GM12878 (cell line): ENCODE results near the gene MYLIP. TPM values are rescaled to one million over a fixed set of nuclear protein-coding genes. Genes with fewer than 3 reads are reported as not detected.

Source experiments
- CREM ChIP-seq: IDR thresholded peaks from 2 replicates; pipeline ENCODE4 v1.6.1; 2014; ENCODE audit warnings: antibody characterized with exemption, low read depth
- E4F1 ChIP-seq: fragments of 450-650 bp; IDR thresholded peaks from 2 replicates; pipeline ENCODE4 v1.6.1; 2018; ENCODE audit warnings: borderline replicate concordance, mild to moderate bottlenecking; ENCODE audit not compliant: partially characterized antibody
- HDAC6 ChIP-seq: fragments of 200-600 bp; sonication (generic); IDR thresholded peaks from one replicate; pipeline ENCODE4 v1.8.0; 2017; ENCODE audit warnings: antibody characterized with exemption; ENCODE audit not compliant: unreplicated experiment
- JUNB ChIP-seq: IDR thresholded peaks from 2 replicates; pipeline ENCODE4 v1.6.1; 2016; ENCODE audit warnings: antibody characterized with exemption, mild to moderate bottlenecking
- LARP7 ChIP-seq: fragments of 450-650 bp; IDR thresholded peaks from 2 replicates; pipeline ENCODE4 v1.6.1; 2017; ENCODE audit warnings: mild to moderate bottlenecking
- MEF2B ChIP-seq: fragments of 450-650 bp; IDR thresholded peaks from 2 replicates; pipeline ENCODE4 v1.6.1; 2018; ENCODE audit warnings: mild to moderate bottlenecking, moderate library complexity; ENCODE audit not compliant: partially characterized antibody, poor library complexity, severe bottlenecking
- MTA3 ChIP-seq: IDR thresholded peaks from 2 replicates; pipeline ENCODE4 v1.6.1; 2012; ENCODE audit warnings: low read length, inconsistent platforms, borderline replicate concordance
- NFYB ChIP-seq: IDR thresholded peaks from 2 replicates; pipeline ENCODE4 v1.6.1; 2011; ENCODE audit warnings: low read depth, mild to moderate bottlenecking, low read length, improper control_type of control experiment, moderate library complexity; ENCODE audit not compliant: insufficient read depth
- POLR2A ChIP-seq: IDR thresholded peaks from 2 replicates; pipeline ENCODE4 v1.6.1; 2011; ENCODE audit warnings: low read depth, mild to moderate bottlenecking, low read length
- POU2F2 ChIP-seq: IDR thresholded peaks from 3 replicates; pipeline ENCODE4 v1.6.1; 2011; ENCODE audit warnings: low read depth, mild to moderate bottlenecking, low read length, borderline replicate concordance
- RBBP5 ChIP-seq: fragments of 200-600 bp; sonication (generic); conservative IDR thresholded peaks from 2 replicates; pipeline ENCODE4 v1.6.1; 2016
- RELA ChIP-seq: fragments of 450-650 bp; IDR thresholded peaks from 2 replicates; pipeline ENCODE4 v1.8.0; 2014; ENCODE audit warnings: borderline replicate concordance; ENCODE audit not compliant: partially characterized antibody
- TCF12 ChIP-seq: IDR thresholded peaks from 2 replicates; pipeline ENCODE4 v1.6.1; 2011; ENCODE audit warnings: low read depth, mild to moderate bottlenecking, low read length
- USF2 ChIP-seq: IDR thresholded peaks from 2 replicates; pipeline ENCODE4 v1.6.1; 2011; ENCODE audit warnings: low read depth, low read length, improper control_type of control experiment, borderline replicate concordance
- YBX1 ChIP-seq: fragments of 450-650 bp; IDR thresholded peaks from 2 replicates; pipeline ENCODE4 v1.6.1; 2016; ENCODE audit warnings: antibody characterized with exemption
- ZNF24 ChIP-seq: fragments of 450-650 bp; IDR thresholded peaks from 2 replicates; pipeline ENCODE4 v1.6.1; 2017; ENCODE audit warnings: antibody characterized with exemption, mild to moderate bottlenecking
- ZNF687 ChIP-seq: fragments of 450-650 bp; IDR thresholded peaks from 2 replicates; pipeline ENCODE4 v1.6.1; 2017; ENCODE audit warnings: mild to moderate bottlenecking, moderate library complexity
- ZSCAN29 ChIP-seq: fragments of 450-650 bp; IDR thresholded peaks from 2 replicates; pipeline ENCODE4 v1.6.1; 2017; ENCODE audit warnings: mild to moderate bottlenecking, moderate library complexity
- polyA plus RNA-seq, 11 experiments: library from polyadenylated mRNA; depleted of rRNA in 4 of 11; unstranded in 6 of 11; stranded (reverse) in 5 of 11; fragments of >200 nt; fragmentation: Nextera tagmentation in 4 of 11; fragmentation: Illumina TruSeq in 1 of 11; extraction: Ambion mirVana in 4 of 11; extraction: Trizol in 1 of 11; gene quantifications; 1 replicate in 1 of 11; 2 replicates in 10 of 11; pipeline versions ENCODE4 v1.2.1 to v1.2.3, GENCODE V29; 2011 to 2016; ENCODE audit warnings: inconsistent platforms in 2 of 11, missing spikeins in 2 of 11, low read depth in 1 of 11
- total RNA-seq, 4 experiments: library from RNA; depleted of rRNA in 3 of 4; stranded (reverse); fragments of >200 nt in 3 of 4; fragmentation: Illumina TruSeq in 1 of 4; extraction: Trizol in 1 of 4; gene quantifications; 2 replicates each; pipeline versions ENCODE4 v1.2.1 to v1.2.3, GENCODE V29; 2013 to 2021
- TF ChIP-seq, protein P1 (sequence below): fragments of 450-650 bp; IDR thresholded peaks from 2 replicates; pipeline ENCODE4 v1.6.1; 2017; ENCODE audit warnings: antibody characterized with exemption, mild to moderate bottlenecking, moderate library complexity

The MYLIP gene
- total and polyA plus RNA-seq, 10 of the 15 experiments (the other 5 are each of a cell fraction or from before 2014, with no cell fraction given): 5.3 to 123 (median 12.5) TPM

GRCh38 chr6:16128759-16129622 is at the start of gene MYLIP (continued):
- TF ChIP-seq E4F1 (no peak), RBBP5 (no peak), MTA3 (no peak), RELA (peak; percentile 53), ZNF687 (peak; percentile 69; the same call in 1 of the 2 replicates), YBX1 (no peak), MEF2B (peak; percentile 35), USF2 (no peak), ZNF24 (no peak), POLR2A (peak; percentile 100), TCF12 (peak; percentile 65; the same call in 1 of the 2 replicates), CREM (no peak), JUNB (no peak), HDAC6 (peak; percentile 97), ZSCAN29 (no peak), NFYB (peak; percentile 78), POU2F2 (peak; percentile 94), LARP7 (peak; percentile 88)
- TF ChIP-seq, protein P1, sequence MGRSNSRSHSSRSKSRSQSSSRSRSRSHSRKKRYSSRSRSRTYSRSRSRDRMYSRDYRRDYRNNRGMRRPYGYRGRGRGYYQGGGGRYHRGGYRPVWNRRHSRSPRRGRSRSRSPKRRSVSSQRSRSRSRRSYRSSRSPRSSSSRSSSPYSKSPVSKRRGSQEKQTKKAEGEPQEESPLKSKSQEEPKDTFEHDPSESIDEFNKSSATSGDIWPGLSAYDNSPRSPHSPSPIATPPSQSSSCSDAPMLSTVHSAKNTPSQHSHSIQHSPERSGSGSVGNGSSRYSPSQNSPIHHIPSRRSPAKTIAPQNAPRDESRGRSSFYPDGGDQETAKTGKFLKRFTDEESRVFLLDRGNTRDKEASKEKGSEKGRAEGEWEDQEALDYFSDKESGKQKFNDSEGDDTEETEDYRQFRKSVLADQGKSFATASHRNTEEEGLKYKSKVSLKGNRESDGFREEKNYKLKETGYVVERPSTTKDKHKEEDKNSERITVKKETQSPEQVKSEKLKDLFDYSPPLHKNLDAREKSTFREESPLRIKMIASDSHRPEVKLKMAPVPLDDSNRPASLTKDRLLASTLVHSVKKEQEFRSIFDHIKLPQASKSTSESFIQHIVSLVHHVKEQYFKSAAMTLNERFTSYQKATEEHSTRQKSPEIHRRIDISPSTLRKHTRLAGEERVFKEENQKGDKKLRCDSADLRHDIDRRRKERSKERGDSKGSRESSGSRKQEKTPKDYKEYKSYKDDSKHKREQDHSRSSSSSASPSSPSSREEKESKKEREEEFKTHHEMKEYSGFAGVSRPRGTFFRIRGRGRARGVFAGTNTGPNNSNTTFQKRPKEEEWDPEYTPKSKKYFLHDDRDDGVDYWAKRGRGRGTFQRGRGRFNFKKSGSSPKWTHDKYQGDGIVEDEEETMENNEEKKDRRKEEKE: 0 out of 2 replicates have a peak, but pooled peaks have one; percentile 25
